GM13977 (cell line): ENCODE results near the gene GATB.

ENCODE experiments used
- DNase-seq: peaks from one replicate; pipeline ENCODE4 v3.0.0; 2012; ENCODE audit warnings: low spot score
- CTCF ChIP-seq: IDR thresholded peaks from 2 replicates; pipeline ENCODE4 v1.5.1; 2012; ENCODE audit warnings: mild to moderate bottlenecking, control low read depth; ENCODE audit not compliant: insufficient read depth; ENCODE audit errors: extremely low read depth, missing control alignments
- in situ Hi-C: fragments of 300-500 bp; cut with MboI; formaldehyde crosslinking; loops from one replicate; pipeline ENCODE4 v1.12.0; 2022; ENCODE audit warnings: low sequenced_read_pairs, low pct_unique_long_range_greater_than_20kb, mixed read lengths, inconsistent platforms; ENCODE audit not compliant: unreplicated experiment

GATB gene

GRCh38 chr4:151651496-151651895 lies 109.3 kb downstream of the GATB start:
- in situ Hi-C loops: no loop called here
- TF ChIP-seq CTCF: no peak
- DNase-seq: no peak

GRCh38 chr4:151649479-151649878 lies 111.3 kb downstream of the GATB start:
- in situ Hi-C loops: no loop called here
- no peak for TF ChIP-seq CTCF
- DNase-seq: no peak

GRCh38 chr4:151646322-151646721 lies 114.5 kb downstream of the GATB start:
- no peak for DNase-seq
- in situ Hi-C loops: no loop called here
- no peak for TF ChIP-seq CTCF

- DNase-seq: no peak
- in situ Hi-C loops: no loop called here
- TF ChIP-seq CTCF: peak; percentile 39
Measured at GRCh38 chr4:151644622-151645021, 116.2 kb downstream of the GATB start.

GRCh38 chr4:151643564-151643963 lies 117.2 kb downstream of the GATB start:
- no peak for TF ChIP-seq CTCF
- DNase-seq: no peak
- in situ Hi-C loops: no loop called here

- DNase-seq: no peak
- no peak for TF ChIP-seq CTCF
- in situ Hi-C loops: no loop called here
Measured at GRCh38 chr4:151641983-151642382, 118.8 kb downstream of the GATB start.

GRCh38 chr4:151641167-151641566 lies 119.6 kb downstream of the GATB start:
- in situ Hi-C loops: no loop called here
- no peak for DNase-seq
- TF ChIP-seq CTCF: no peak
